PC-3 (cell line): ENCODE data around the gene BACH1. TPM values are rescaled to one million over a fixed set of nuclear protein-coding genes. Genes with fewer than 3 reads are reported as not detected.

Source experiments
- ATAC-seq: fragments of 200-7000 bp; cut with Tn5 transposase; 2 replicates; pipeline ENCODE4 v1.9.1; 2020; ENCODE audit warnings: mild to moderate bottlenecking, moderate library complexity
- BruUV-seq: library from RNA; stranded (reverse); fragments of 400-500 nt; replicated peaks from 2 replicates; lab custom pipeline; 2021; lab: Mats Ljungman, UMichigan
- CTCF ChIA-PET: fragments of 300-600 bp; sonication (Branson Sonifier 250); formaldehyde crosslinking; loops from one replicate; lab custom pipeline; 2022; ENCODE audit warnings: antibody characterized with exemption; lab: Charles Lee
- POLR2A ChIA-PET: fragments of 300-600 bp; sonication (Branson Sonifier 250); formaldehyde crosslinking; loops from one replicate; lab custom pipeline; 2022; ENCODE audit warnings: antibody characterized with exemption; ENCODE audit not compliant: unreplicated experiment; lab: Charles Lee
- DNase-seq: peaks from one replicate; pipeline ENCODE4 v3.0.0-alpha.2; 2015
- H2AFZ ChIP-seq: fragments of 300-600 bp; sonication (generic); 2 replicates; pipeline ENCODE4 v1.6.0; 2016; ENCODE audit warnings: antibody characterized with exemption, low read length
- H3F3A ChIP-seq: fragments of 300-600 bp; sonication (generic); one replicate; pipeline ENCODE4 v1.6.0; 2017; ENCODE audit warnings: antibody characterized with exemption, low read length, control low read depth, mild to moderate bottlenecking; ENCODE audit not compliant: unreplicated experiment
- H3K27ac ChIP-seq: fragments of 300-600 bp; sonication (generic); 2 replicates; pipeline ENCODE4 v1.5.1; 2016; ENCODE audit warnings: mild to moderate bottlenecking, low read length
- H3K27me3 ChIP-seq: fragments of 300-600 bp; sonication (generic); 2 replicates; pipeline ENCODE4 v1.6.1; 2016; ENCODE audit warnings: low read length, mixed read lengths
- H3K36me3 ChIP-seq: fragments of 300-600 bp; sonication (generic); 2 replicates; pipeline ENCODE4 v1.6.1; 2016; ENCODE audit warnings: low read depth, mixed run types, low read length, mixed read lengths
- H3K4me1 ChIP-seq: fragments of 300-600 bp; sonication (generic); 2 replicates; pipeline ENCODE4 v1.5.1; 2016; ENCODE audit warnings: low read length; ENCODE audit not compliant: insufficient read depth
- H3K4me2 ChIP-seq: fragments of 300-600 bp; sonication (generic); 2 replicates; pipeline ENCODE4 v1.6.0; 2016; ENCODE audit warnings: low read length
- H3K4me3 ChIP-seq: fragments of 300-600 bp; sonication (generic); 2 replicates; pipeline ENCODE4 v1.5.1; 2016; ENCODE audit warnings: mild to moderate bottlenecking, low read length, mixed read lengths
- H3K79me2 ChIP-seq: fragments of 300-600 bp; sonication (generic); 2 replicates; pipeline ENCODE4 v1.6.1; 2017; ENCODE audit warnings: low read length, mixed read lengths
- H3K9ac ChIP-seq: fragments of 300-600 bp; sonication (generic); 2 replicates; pipeline ENCODE4 v1.6.0; 2016; ENCODE audit warnings: mild to moderate bottlenecking, low read length
- H3K9me2 ChIP-seq: fragments of 300-600 bp; sonication (generic); replicated peaks from 2 replicates; pipeline ENCODE4 v1.6.1; 2016; ENCODE audit warnings: mixed run types, low read length, mixed read lengths
- H3K9me3 ChIP-seq: fragments of 300-600 bp; sonication (generic); 2 replicates; pipeline ENCODE4 v1.6.1; 2016; ENCODE audit warnings: low read length, mixed read lengths
- H4K20me1 ChIP-seq: fragments of 300-600 bp; sonication (generic); 2 replicates; pipeline ENCODE4 v1.6.1; 2016; ENCODE audit warnings: low read length, mixed read lengths
- EZH2 ChIP-seq: fragments of 300-600 bp; sonication (generic); IDR thresholded peaks from one replicate; pipeline ENCODE4 v1.6.1; 2017; ENCODE audit warnings: antibody characterized with exemption, mild to moderate bottlenecking, low read length; ENCODE audit not compliant: unreplicated experiment
- EZH2phosphoT487 ChIP-seq: fragments of 300-600 bp; sonication (generic); IDR thresholded peaks from 2 replicates; pipeline ENCODE4 v1.6.1; 2018; ENCODE audit warnings: mild to moderate bottlenecking, antibody characterized with exemption, low read length, borderline replicate concordance
- intact Hi-C: fragments of 100-400 bp; cut with micrococcal nuclease; formaldehyde crosslinking; loops from 2 replicates; pipeline ENCODE4 v1.9.0; 2023
- total RNA-seq: library from RNA; depleted of rRNA; stranded (reverse); fragments of >200 nt; gene quantifications from 2 replicates; pipeline ENCODE4 v1.2.3, GENCODE V29; 2014
- TF ChIP-seq, protein P1 (sequence below): fragments of 300-600 bp; sonication (generic); conservative IDR thresholded peaks from 2 replicates; pipeline ENCODE4 v1.5.1; 2017; ENCODE audit warnings: antibody characterized with exemption, low read depth, mild to moderate bottlenecking, low read length

The BACH1 gene
- total RNA-seq, 1 experiment from 2014 or later = 17.2 TPM

DNA sequence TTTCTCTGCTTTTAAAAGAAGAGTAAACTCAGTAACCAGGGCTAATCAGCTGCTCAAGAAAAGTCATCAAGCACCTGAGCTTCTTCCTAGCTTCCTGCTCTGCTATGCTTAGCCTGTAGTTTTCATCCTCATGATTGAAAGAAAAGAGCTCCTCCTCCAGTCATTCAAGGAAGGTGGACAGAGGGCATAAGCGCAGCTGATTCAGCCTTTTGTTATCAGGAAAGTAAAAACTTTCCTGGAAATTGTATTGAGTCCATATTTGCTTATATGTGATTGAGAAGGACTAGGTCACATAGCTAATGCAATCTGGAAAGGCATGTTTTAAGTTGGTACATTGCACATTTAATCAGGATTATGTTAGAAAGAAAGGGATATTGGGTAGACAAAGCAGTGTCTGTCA is 8.5 kb upstream of the BACH1 start:
- intact Hi-C loops = no loop called here
- no peak for TF ChIP-seq EZH2phosphoT487
- TF ChIP-seq EZH2 = no peak
- TF ChIP-seq, protein P1, sequence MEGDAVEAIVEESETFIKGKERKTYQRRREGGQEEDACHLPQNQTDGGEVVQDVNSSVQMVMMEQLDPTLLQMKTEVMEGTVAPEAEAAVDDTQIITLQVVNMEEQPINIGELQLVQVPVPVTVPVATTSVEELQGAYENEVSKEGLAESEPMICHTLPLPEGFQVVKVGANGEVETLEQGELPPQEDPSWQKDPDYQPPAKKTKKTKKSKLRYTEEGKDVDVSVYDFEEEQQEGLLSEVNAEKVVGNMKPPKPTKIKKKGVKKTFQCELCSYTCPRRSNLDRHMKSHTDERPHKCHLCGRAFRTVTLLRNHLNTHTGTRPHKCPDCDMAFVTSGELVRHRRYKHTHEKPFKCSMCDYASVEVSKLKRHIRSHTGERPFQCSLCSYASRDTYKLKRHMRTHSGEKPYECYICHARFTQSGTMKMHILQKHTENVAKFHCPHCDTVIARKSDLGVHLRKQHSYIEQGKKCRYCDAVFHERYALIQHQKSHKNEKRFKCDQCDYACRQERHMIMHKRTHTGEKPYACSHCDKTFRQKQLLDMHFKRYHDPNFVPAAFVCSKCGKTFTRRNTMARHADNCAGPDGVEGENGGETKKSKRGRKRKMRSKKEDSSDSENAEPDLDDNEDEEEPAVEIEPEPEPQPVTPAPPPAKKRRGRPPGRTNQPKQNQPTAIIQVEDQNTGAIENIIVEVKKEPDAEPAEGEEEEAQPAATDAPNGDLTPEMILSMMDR = no peak
- no peak for ATAC-seq

DNA sequence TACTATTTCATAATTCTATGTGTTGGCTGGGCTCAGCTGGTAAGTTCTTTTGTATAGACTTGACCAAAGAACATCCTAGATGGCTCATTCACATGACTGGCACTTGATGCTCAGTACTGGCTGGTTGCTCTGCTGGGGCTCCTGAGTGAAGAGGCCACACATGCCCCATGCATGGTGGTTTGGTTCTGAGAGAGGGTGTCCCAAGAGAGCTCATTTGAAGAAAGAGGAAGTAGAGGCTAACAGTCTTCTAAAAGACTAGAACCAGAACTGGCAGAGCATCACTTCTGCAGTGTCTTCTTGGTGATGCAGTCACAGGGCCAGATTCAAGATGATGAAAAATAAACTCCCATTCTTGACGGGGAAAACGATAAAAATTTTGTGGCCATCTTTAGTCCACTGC is 5.2 kb upstream of the BACH1 start:
- ChIA-PET POLR2A (no interaction called here), CTCF (no interaction called here)
- no peak overlapping the region for H3K4me3 ChIP-seq

More for the DNA sequence above, 8.5 kb upstream of the BACH1 start:
- Histone ChIP-seq H3K9ac (no peak overlapping the region), H2AFZ (no peak overlapping the region), H4K20me1 (no peaks in the 10 kb centered on the region), H3K9me2 (no peaks in the 10 kb centered on the region), H3K4me1 (no peaks in the 10 kb centered on the region), H3K9me3 (no peaks in the 10 kb centered on the region), H3F3A (no peaks in the 10 kb centered on the region), H3K36me3 (no peaks in the 10 kb centered on the region), H3K27ac (no peak overlapping the region), H3K79me2 (no peaks in the 10 kb centered on the region), H3K4me2 (no peak overlapping the region), H3K27me3 (no peaks in the 10 kb centered on the region), H3K4me3 (no peak overlapping the region)
- POLR2A ChIA-PET = no interaction called here
- CTCF ChIA-PET = interaction anchor here (0.7 kb wide), 1 partner anchor 45 kb away, joined by 3 read pairs; no protein-coding TSS in a partner anchor
- DNase-seq = no peak
- no TSS peak for BruUV-seq

DNA sequence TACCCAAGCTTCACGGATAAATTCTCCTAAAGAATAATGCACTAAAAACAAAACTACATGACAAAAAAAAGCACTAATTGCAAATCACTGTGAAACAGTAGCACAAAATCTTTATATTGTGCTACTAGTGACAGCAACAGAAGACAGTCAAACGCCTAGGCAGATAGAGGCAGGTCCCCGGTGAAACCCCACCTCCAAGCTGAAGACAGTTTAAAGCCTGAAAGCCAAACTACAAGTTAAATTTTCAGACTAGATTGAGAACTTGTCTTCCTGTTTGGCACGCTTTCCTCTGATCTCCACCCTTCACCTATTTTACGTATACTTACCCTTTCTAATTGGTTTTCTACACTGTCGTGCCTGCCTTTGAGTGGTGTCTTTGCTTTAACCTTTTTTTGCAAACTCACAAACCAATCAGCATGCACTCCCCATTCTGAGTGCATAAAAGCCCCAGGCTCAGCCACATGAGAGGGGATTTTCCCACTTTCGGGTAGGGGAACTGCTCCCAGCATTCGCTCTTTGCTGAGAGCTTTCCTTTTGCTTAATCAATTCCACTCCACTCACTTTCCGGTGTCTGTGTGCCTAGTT is 3.6 kb upstream of the BACH1 start:
- POLR2A ChIA-PET = no interaction called here
- Histone ChIP-seq H3K9me2 (no peaks in the 10 kb centered on the region), H3K9ac (no peak overlapping the region), H3K9me3 (no peaks in the 10 kb centered on the region), H4K20me1 (peaks cover 6% of the 10 kb centered on the region; the same call in 1 of the 2 replicates), H3K27ac (no peak overlapping the region), H3K36me3 (no peaks in the 10 kb centered on the region), H3K79me2 (peaks cover 11% of the 10 kb centered on the region), H3K4me3 (no peak overlapping the region), H3K4me2 (no peak overlapping the region), H3K27me3 (no peaks in the 10 kb centered on the region), H3F3A (no peaks in the 10 kb centered on the region), H3K4me1 (peaks cover 7% of the 10 kb centered on the region), H2AFZ (no peak overlapping the region)
- TF ChIP-seq, protein P1 = no peak
- TF ChIP-seq EZH2phosphoT487 = no peak
- no peak for TF ChIP-seq EZH2
- no peak for ATAC-seq
- DNase-seq = no peak
- BruUV-seq = no TSS peak
- CTCF ChIA-PET = interaction anchor here (0.6 kb wide), 1 partner anchor 9 kb away, joined by 4 read pairs; no protein-coding TSS in a partner anchor
- intact Hi-C loops = no loop called here

More for the DNA sequence above, 5.2 kb upstream of the BACH1 start:
- Histone ChIP-seq H3F3A (no peaks in the 10 kb centered on the region), H3K4me1 (peaks cover 7% of the 10 kb centered on the region; the same call in 1 of the 2 replicates), H3K9me3 (no peaks in the 10 kb centered on the region), H3K27ac (no peak overlapping the region), H3K9ac (no peak overlapping the region), H3K79me2 (no peaks in the 10 kb centered on the region), H3K27me3 (no peaks in the 10 kb centered on the region), H3K9me2 (no peaks in the 10 kb centered on the region), H4K20me1 (no peaks in the 10 kb centered on the region), H3K4me2 (no peak overlapping the region), H3K36me3 (no peaks in the 10 kb centered on the region), H2AFZ (no peak overlapping the region)
- ATAC-seq (no peak), DNase-seq (no peak)
- no TSS peak for BruUV-seq
- intact Hi-C loops = no loop called here
- no peak for TF ChIP-seq EZH2
- no peak for TF ChIP-seq EZH2phosphoT487
- TF ChIP-seq, protein P1 = no peak
